Ovary (tissue), 9 donors: ENCODE results near the gene SEMA5A. TPM values are rescaled to one million over a fixed set of nuclear protein-coding genes. Genes with fewer than 3 reads are reported as not detected.

Experiments
- DNase-seq, 5 donors: peaks; one replicate each; pipeline ENCODE4 v3.0.0-alpha.2; 2019 to 2020
- H3K27ac ChIP-seq, 2 donors: fragments of 200-600 bp; one replicate each; pipeline versions ENCODE4 v1.5.1 to v1.8.0; 2019 to 2022
- H3K27me3 ChIP-seq: fragments of 200-600 bp; one replicate; pipeline ENCODE4 v1.8.0; 2022
- H3K36me3 ChIP-seq: fragments of 200-600 bp; sonication (generic); one replicate; pipeline ENCODE4 v1.5.1; 2019
- H3K4me1 ChIP-seq: one replicate; pipeline ENCODE4 v1.8.1; 2013; ENCODE audit warnings: mild to moderate bottlenecking, moderate library complexity; ENCODE audit not compliant: insufficient read depth
- H3K4me3 ChIP-seq: fragments of 200-600 bp; sonication (generic); one replicate; pipeline ENCODE4 v1.5.1; 2017
- H3K9me3 ChIP-seq, 2 donors: fragments of 200-600 bp in 1 of 2; sonication (generic) in 1 of 2; one replicate each; pipeline versions ENCODE4 v1.5.1 to v1.8.1; 2013 to 2019; ENCODE audit warnings: mild to moderate bottlenecking in 1 of 2, moderate library complexity in 1 of 2
- CTCF ChIP-seq, 3 donors: fragments of 450-650 bp in 2 of 3; fragments of 200-600 bp in 1 of 3; IDR thresholded peaks; one replicate each; pipeline versions ENCODE4 v1.5.1 to v1.8.0; 2016 to 2022; ENCODE audit warnings: antibody characterized with exemption in 3 of 3, mild to moderate bottlenecking in 1 of 3
- EP300 ChIP-seq: sonication (generic); formaldehyde crosslinking; IDR thresholded peaks from one replicate; pipeline ENCODE4 v1.6.1; 2017; ENCODE audit warnings: antibody characterized with exemption
- POLR2A ChIP-seq: fragments of 450-650 bp; IDR thresholded peaks from one replicate; pipeline ENCODE4 v1.6.1; 2017; ENCODE audit warnings: antibody characterized with exemption, mild to moderate bottlenecking, moderate library complexity
- WGBS, 3 donors: extraction: QIAGEN DNeasy Blood & Tissue Kit in 1 of 3; methylation state at CpG; one replicate each; pipeline versions ENCODE4 v1.1.5 to v1.1.7; 2013 to 2017; 5-methylcytosine and 5-hydroxymethylcytosine counted together
- intact Hi-C, 4 donors: fragments of 100-400 bp; cut with DNase I; formaldehyde crosslinking; loops; one replicate each; pipeline versions ENCODE4 v1.11.0 to v1.15.1; 2022 to 2023
- polyA plus RNA-seq, 2 donors: library from polyadenylated mRNA; stranded (reverse); fragments of 200-250 nt in 1 of 2; fragments of 350-450 nt in 1 of 2; fragmentation: Illumina TruSeq in 1 of 2; extraction: RNeasy Lipid Tissue Mini Kit (QIAGEN cat#74804) in 1 of 2; gene quantifications; one replicate each; pipeline ENCODE4 v1.2.3, GENCODE V29; 2013 to 2014
- total RNA-seq, 7 donors: library from RNA; depleted of rRNA in 2 of 7; stranded (reverse); fragments of >200 nt in 2 of 7; fragmentation: NEBNext Ultra II Directional in 3 of 7; extraction: Animal tissue kit (Norgen Biotek cat#: 25700) in 3 of 7; gene quantifications; one replicate each; pipeline versions ENCODE4 v1.1.0 to v1.2.4, GENCODE V29; 2016 to 2023
- donor health status: DM: no; HTN: no; CAD: no; lungs with moderate emphysema.
- donor health status: DM: no; HTN: no; CAD: no.
- donor health status: Bipolar disorder and iron deficiency.
- donor health status: DM: yes; HTN: yes; CAD: no.
- donor health status: DM: no; HTN: no; CAD: no.
- donor health status: DM: yes; HTN: yes; CAD: no.

The SEMA5A gene
- total and polyA plus RNA-seq, 9 donors = 2.0 to 6.6 (median 4.3) TPM

DNA sequence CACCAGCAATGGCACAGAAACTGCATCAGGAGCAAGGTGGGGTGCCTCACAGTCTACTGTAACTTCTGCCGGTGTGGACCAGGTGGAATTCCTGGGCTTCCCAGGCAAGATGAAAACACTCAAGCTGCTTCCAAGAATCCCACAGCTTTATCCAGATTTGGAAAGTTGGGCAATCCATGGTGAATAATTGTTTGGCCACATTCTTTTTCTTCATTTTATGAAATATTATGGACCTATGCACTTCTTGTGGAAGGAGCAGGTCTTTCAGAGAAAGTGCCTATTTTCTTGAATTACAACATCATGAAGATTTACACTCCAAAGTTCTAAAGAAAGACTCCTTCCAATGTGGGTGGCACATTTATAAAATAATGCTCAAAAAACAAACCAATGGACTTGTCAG, 503.6 kb downstream of the SEMA5A start:
- H3K27ac ChIP-seq = no peak overlapping the region
- no peaks in the 10 kb centered on the region for H3K4me1 ChIP-seq
- intact Hi-C loops = no loop called here
- TF ChIP-seq CTCF (IDR thresholded peaks at IDR 0.05) = no peak
- TF ChIP-seq POLR2A = no peak
- no peak for TF ChIP-seq EP300
- H3K36me3 ChIP-seq = no peaks in the 10 kb centered on the region
- 95 to 100% (median 100%) methylated on average over 1 of the region's 1 CpG for WGBS, 3 donors
- no peak overlapping the region for H3K4me3 ChIP-seq
- H3K27me3 ChIP-seq = no peaks in the 10 kb centered on the region
- DNase-seq = no peak
- H3K9me3 ChIP-seq = no peaks in the 10 kb centered on the region

DNA sequence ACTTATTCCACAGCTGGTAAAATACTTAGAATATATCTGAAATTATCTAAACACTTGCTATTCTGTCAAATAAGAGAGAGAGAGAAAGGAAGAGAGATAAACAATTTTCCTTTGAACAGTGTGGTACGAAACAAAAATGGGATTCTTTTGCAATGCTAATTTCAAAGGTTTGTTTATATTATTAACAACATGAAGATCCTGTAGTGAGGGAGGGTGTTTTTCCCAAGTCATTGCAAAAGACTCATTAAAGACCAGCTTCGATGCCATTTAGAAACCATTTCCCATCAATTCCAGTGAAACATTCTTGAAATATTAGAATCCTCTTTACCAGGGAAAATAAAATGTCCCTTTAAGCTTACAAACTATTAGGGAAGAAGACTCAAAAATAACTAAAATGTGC, 505.4 kb downstream of the SEMA5A start:
- Histone ChIP-seq H3K4me1 (no peaks in the 10 kb centered on the region), H3K9me3 (no peaks in the 10 kb centered on the region), H3K4me3 (no peak overlapping the region), H3K36me3 (no peaks in the 10 kb centered on the region), H3K27ac (no peak overlapping the region), H3K27me3 (no peaks in the 10 kb centered on the region)
- WGBS, 3 donors = 71 to 83% (median 79%) methylated on average over 2 of the region's 2 CpGs
- intact Hi-C loops = no loop called here
- DNase-seq = no peak
- TF ChIP-seq POLR2A (no peak), CTCF (IDR thresholded peaks at IDR 0.05) (no peak), EP300 (no peak)

GRCh38 chr5:9037048-9037447, 508.8 kb downstream of the SEMA5A start:
- Histone ChIP-seq H3K27me3 (no peaks in the 10 kb centered on the region), H3K9me3 (no peaks in the 10 kb centered on the region), H3K4me3 (no peak overlapping the region), H3K27ac (no peak overlapping the region), H3K4me1 (no peaks in the 10 kb centered on the region), H3K36me3 (no peaks in the 10 kb centered on the region)
- TF ChIP-seq EP300 (no peak), CTCF (IDR thresholded peaks at IDR 0.05) (no peak), POLR2A (no peak)
- 80 to 87% (median 82%) methylated on average over 3 of the region's 3 CpGs for WGBS, 3 donors
- intact Hi-C loops = no loop called here
- no peak for DNase-seq

- H3K4me1 ChIP-seq = no peaks in the 10 kb centered on the region
- TF ChIP-seq EP300 (no peak), CTCF (IDR thresholded peaks at IDR 0.05) (no peak), POLR2A (no peak)
- WGBS, 3 donors = 75 to 79% (median 79%) methylated on average over 3 of the region's 3 CpGs
- intact Hi-C loops = no loop called here
- no peak for DNase-seq
- H3K27ac ChIP-seq = no peak overlapping the region
- no peaks in the 10 kb centered on the region for H3K27me3 ChIP-seq
- H3K9me3 ChIP-seq = no peaks in the 10 kb centered on the region
- H3K36me3 ChIP-seq = no peaks in the 10 kb centered on the region
- H3K4me3 ChIP-seq = no peak overlapping the region
These were observed 510.5 kb downstream of the SEMA5A start for GRCh38 chr5:9035346-9035745.

- intact Hi-C loops = no loop called here
These were observed 511.2 kb downstream of the SEMA5A start for GRCh38 chr5:9034649-9035048.

More at GRCh38 chr5:9034649-9035048, 511.2 kb downstream of the SEMA5A start:
- Histone ChIP-seq H3K36me3 (no peaks in the 10 kb centered on the region), H3K27me3 (no peaks in the 10 kb centered on the region), H3K9me3 (no peaks in the 10 kb centered on the region), H3K27ac (no peak overlapping the region), H3K4me1 (no peaks in the 10 kb centered on the region), H3K4me3 (no peak overlapping the region)
- TF ChIP-seq CTCF (IDR thresholded peaks at IDR 0.05) (no peak), POLR2A (no peak), EP300 (no peak)
- 52 to 67% (median 54%) methylated on average over 1 of the region's 1 CpG for WGBS, 3 donors
- DNase-seq = no peak
